K562 (cell line): ENCODE results near the gene SCN5A.

Experiments used
- COPS2 ChIP-seq: fragments of 450-650 bp; conservative IDR thresholded peaks from 2 replicates; pipeline ENCODE4 v1.6.1; 2016; ENCODE audit warnings: mild to moderate bottlenecking, moderate library complexity
- POLR2AphosphoS2 ChIP-seq: IDR thresholded peaks from 2 replicates; pipeline ENCODE4 v1.6.1; 2012; ENCODE audit warnings: low read length, improper control_type of control experiment
- SIN3A ChIP-seq, 2 experiments: fragments of 150-350 bp in 1 of 2; IDR thresholded peaks; 2 replicates each; pipeline ENCODE4 v1.6.1; 2011 to 2016; ENCODE audit warnings: borderline replicate concordance in 2 of 2, low read depth in 2 of 2, low read length in 2 of 2, mild to moderate bottlenecking in 2 of 2, moderate library complexity in 2 of 2; ENCODE audit not compliant: control insufficient read depth in 1 of 2
- ZBTB1 ChIP-seq: sonication (generic); formaldehyde crosslinking; IDR thresholded peaks from 2 replicates; pipeline ENCODE4 v1.8.1; 2023; ENCODE audit warnings: missing genetic modification reagents, low read depth, mild to moderate bottlenecking, borderline replicate concordance
- ZNF696 ChIP-seq: fragments of 250-450 bp; sonication (Bioruptor Pico); conservative IDR thresholded peaks from 2 replicates; pipeline ENCODE4 v1.4.0; 2020; ENCODE audit warnings: mild to moderate bottlenecking, moderate library complexity
- TF ChIP-seq, protein P1 (sequence below), 3 experiments: IDR thresholded peaks in 2 of 3; conservative IDR thresholded peaks in 1 of 3; 2 replicates each; pipeline ENCODE4 v1.5.1; 2011 to 2012; ENCODE audit warnings: low read length in 3 of 3, mild to moderate bottlenecking in 3 of 3, control low read depth in 2 of 3, improper control_type of control experiment in 1 of 3, inconsistent platforms in 1 of 3, low read depth in 1 of 3, mixed read lengths in 1 of 3, moderate library complexity in 1 of 3; ENCODE audit not compliant: insufficient read depth in 2 of 3

DNA sequence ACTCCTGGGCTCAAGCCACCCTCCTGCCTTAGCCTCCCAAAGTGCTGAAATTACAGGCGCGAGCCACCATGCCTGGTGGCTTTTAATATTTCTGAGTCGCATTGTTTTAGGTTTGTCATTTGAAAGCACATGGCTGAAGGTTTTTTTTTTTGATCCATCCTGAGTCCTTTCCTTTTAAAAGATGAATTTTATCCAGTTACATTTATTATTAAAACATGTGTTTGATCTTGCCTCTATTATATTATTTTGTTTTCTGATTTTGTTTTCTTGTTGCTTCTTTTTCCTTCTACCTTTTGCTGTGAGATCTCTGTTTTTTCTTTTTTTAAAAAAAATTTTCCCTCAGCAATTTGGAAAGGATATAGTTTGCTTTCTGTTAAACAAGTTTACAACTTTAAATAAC is 76.4 kb downstream of the SCN5A start:
- TF ChIP-seq, protein P1, sequence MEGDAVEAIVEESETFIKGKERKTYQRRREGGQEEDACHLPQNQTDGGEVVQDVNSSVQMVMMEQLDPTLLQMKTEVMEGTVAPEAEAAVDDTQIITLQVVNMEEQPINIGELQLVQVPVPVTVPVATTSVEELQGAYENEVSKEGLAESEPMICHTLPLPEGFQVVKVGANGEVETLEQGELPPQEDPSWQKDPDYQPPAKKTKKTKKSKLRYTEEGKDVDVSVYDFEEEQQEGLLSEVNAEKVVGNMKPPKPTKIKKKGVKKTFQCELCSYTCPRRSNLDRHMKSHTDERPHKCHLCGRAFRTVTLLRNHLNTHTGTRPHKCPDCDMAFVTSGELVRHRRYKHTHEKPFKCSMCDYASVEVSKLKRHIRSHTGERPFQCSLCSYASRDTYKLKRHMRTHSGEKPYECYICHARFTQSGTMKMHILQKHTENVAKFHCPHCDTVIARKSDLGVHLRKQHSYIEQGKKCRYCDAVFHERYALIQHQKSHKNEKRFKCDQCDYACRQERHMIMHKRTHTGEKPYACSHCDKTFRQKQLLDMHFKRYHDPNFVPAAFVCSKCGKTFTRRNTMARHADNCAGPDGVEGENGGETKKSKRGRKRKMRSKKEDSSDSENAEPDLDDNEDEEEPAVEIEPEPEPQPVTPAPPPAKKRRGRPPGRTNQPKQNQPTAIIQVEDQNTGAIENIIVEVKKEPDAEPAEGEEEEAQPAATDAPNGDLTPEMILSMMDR (IDR thresholded peaks at IDR 0.05 in 2 of 3, conservative IDR thresholded peaks at IDR 0.05 in 1 of 3; ENCODE audit: insufficient read depth in 2 of 3, low read depth in 1 of 3, low read length in 3 of 3), result no peak
- TF ChIP-seq POLR2AphosphoS2, result no peak
- no peak for TF ChIP-seq ZBTB1 (CRISPR knock-in tag)
- TF ChIP-seq COPS2, result no peak
- no peak for TF ChIP-seq ZNF696
- TF ChIP-seq SIN3A (IDR thresholded peaks at IDR 0.05; ENCODE audit: borderline replicate concordance in 2 of 2, control insufficient read depth in 1 of 2, low read depth in 2 of 2, low read length in 2 of 2), result no peak
